ENCODE results near the gene PAXIP1. TPM values are rescaled to one million over a fixed set of nuclear protein-coding genes. Genes with fewer than 3 reads are reported as not detected.

Gene PAXIP1
- total RNA-seq, 1 experiment from 2014 or later: 32.6 TPM

DNA sequence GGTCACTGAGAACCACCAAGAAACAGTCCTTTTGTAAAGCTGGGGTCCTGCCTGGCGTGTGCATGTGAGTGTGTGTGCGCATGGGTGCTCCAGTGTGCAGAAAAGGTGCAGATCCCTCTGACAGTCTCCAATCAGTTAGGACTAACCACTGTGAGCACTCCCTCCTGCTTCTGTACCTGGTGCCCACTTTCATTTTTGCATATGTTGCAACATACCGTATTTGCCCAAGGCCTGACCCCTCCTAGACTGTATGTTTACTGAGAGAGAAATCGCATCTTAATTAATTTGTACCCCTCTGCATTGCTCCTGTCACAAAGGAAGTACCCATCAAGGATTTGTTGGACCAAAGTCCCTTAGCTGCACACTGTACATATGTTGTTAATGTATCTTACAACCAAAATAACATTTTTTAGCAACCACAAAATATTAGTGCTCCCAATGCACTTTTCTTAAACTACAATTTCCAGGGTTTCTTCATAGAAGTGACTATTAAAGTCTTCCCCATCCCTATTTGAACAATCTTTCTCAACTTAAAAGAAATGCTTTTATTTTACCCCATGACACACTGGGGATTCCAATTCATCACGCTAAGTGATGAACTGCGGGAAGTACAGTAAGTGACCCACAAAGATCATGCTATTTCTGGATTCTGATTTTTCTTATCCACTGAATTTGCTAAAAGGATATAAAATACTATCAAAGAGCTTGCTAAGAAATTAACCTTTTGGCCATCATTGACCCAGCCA is 16.6 kb downstream of the PAXIP1 start:
- Histone ChIP-seq H4K20me1 (ENCODE audit: control insufficient read depth, insufficient read depth, insufficient read length) (no peaks in the 10 kb centered on the region), H2AK5ac (ENCODE audit: insufficient read length, low read length) (no peak overlapping the region), H3K79me1 (ENCODE audit: insufficient read depth, low read depth, low read length, poor library complexity, severe bottlenecking) (peaks cover 4% of the 10 kb centered on the region), H4K5ac (ENCODE audit: insufficient read length, low read depth, low read length) (no peak overlapping the region), H4K91ac (ENCODE audit: insufficient read length, low read depth, low read length) (no peak overlapping the region), H3K79me2 (ENCODE audit: insufficient read depth, low read length) (no peaks in the 10 kb centered on the region; the same call in 1 of the 2 replicates), H3K14ac (ENCODE audit: insufficient read depth, low read length) (no peak overlapping the region), H3K23ac (ENCODE audit: insufficient read length, low read depth, low read length) (no peak overlapping the region), H3K27ac (ENCODE audit: insufficient read length, low read depth, low read length) (no peak overlapping the region), H2BK5ac (ENCODE audit: insufficient read length, low read length) (no peak overlapping the region), H3K4me2 (ENCODE audit: insufficient read depth, insufficient read length, low read length) (no peak overlapping the region), H2BK12ac (ENCODE audit: insufficient read length, low read depth, low read length) (no peak overlapping the region), H3K4me1 (ENCODE audit: insufficient read depth, low read length) (no peaks in the 10 kb centered on the region), H3T11ph (ENCODE audit: low read length) (no peak overlapping the region), H3K27me3 (ENCODE audit: insufficient read depth, low read length) (no peaks in the 10 kb centered on the region), H2BK15ac (ENCODE audit: low read depth, low read length) (no peak overlapping the region), H2AFZ (ENCODE audit: low read length) (no peak overlapping the region), H3K23me2 (ENCODE audit: insufficient read length, low read depth, low read length, poor library complexity, severe bottlenecking) (no peaks in the 10 kb centered on the region), H2BK120ac (ENCODE audit: low read depth, low read length, poor library complexity, severe bottlenecking) (no peak overlapping the region), H4K8ac (replicated peaks; ENCODE audit: insufficient read length, low read depth, low read length) (no peak overlapping the region), H3K56ac (ENCODE audit: insufficient read length, low read depth, low read length) (no peak overlapping the region), H3K9me3 (ENCODE audit: control insufficient read depth, low read depth, low read length) (no peaks in the 10 kb centered on the region), H3K4ac (ENCODE audit: low read depth, low read length) (no peak overlapping the region), H2BK20ac (ENCODE audit: low read depth, low read length, poor library complexity, severe bottlenecking) (no peak overlapping the region), H3K18ac (ENCODE audit: insufficient read length, low read depth, low read length) (no peak overlapping the region), H3K9ac (ENCODE audit: extremely low read depth, insufficient read length, low read length) (no peak overlapping the region)
- H3K4me3 Mint-ChIP-seq: no peak overlapping the region
- no peaks in the 10 kb centered on the region for H3K9me3 Mint-ChIP-seq
- WGBS (ENCODE audit: extremely low coverage, insufficient read length, low lambda C conversion rate): no CpG with 5 or more reads among the region's 6 CpGs
- peak overlapping the region in 2 of 3 experiments; percentile 6 to 22; a peak in 2 of 7 replicates for H3K27ac Mint-ChIP-seq
- DNase-seq: no peak
- H3K27me3 Mint-ChIP-seq (ENCODE audit: low read depth): no peaks in the 10 kb centered on the region
- no peaks in the 10 kb centered on the region for H3K4me1 Mint-ChIP-seq
- peaks cover 3 to 27% (median 10%) of the 10 kb centered on the region in 3 experiments; a peak in 6 of 7 replicates for H3K36me3 Mint-ChIP-seq (ENCODE audit: insufficient read depth in 1 of 3, low read depth in 3 of 3)
- TF ChIP-seq, protein P1, sequence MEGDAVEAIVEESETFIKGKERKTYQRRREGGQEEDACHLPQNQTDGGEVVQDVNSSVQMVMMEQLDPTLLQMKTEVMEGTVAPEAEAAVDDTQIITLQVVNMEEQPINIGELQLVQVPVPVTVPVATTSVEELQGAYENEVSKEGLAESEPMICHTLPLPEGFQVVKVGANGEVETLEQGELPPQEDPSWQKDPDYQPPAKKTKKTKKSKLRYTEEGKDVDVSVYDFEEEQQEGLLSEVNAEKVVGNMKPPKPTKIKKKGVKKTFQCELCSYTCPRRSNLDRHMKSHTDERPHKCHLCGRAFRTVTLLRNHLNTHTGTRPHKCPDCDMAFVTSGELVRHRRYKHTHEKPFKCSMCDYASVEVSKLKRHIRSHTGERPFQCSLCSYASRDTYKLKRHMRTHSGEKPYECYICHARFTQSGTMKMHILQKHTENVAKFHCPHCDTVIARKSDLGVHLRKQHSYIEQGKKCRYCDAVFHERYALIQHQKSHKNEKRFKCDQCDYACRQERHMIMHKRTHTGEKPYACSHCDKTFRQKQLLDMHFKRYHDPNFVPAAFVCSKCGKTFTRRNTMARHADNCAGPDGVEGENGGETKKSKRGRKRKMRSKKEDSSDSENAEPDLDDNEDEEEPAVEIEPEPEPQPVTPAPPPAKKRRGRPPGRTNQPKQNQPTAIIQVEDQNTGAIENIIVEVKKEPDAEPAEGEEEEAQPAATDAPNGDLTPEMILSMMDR (conservative IDR thresholded peaks at IDR 0.05): no peak
